Neural crest cell (in vitro differentiated cells): ENCODE results near the gene RBMS3. TPM values are rescaled to one million over a fixed set of nuclear protein-coding genes. Genes with fewer than 3 reads are reported as not detected.

ENCODE experiments used
- DNase-seq: peaks from one replicate; pipeline ENCODE4 v3.0.0; 2021; ENCODE audit warnings: low read depth, mixed read lengths, low spot score
- H3K27ac Mint-ChIP-seq: one replicate; pipeline ENCODE4 v1.8.0; 2021; ENCODE audit warnings: mild to moderate bottlenecking, mixed read lengths; ENCODE audit not compliant: unreplicated experiment
- H3K27me3 Mint-ChIP-seq: 2 replicates; pipeline ENCODE4 v1.8.0; 2021; ENCODE audit warnings: low read depth, mild to moderate bottlenecking, mixed read lengths
- H3K36me3 Mint-ChIP-seq: 2 replicates; pipeline ENCODE4 v1.8.0; 2021; ENCODE audit warnings: low read depth, mild to moderate bottlenecking, mixed read lengths
- H3K4me1 Mint-ChIP-seq: 2 replicates; pipeline ENCODE4 v1.8.0; 2021; ENCODE audit warnings: mixed read lengths
- H3K4me3 Mint-ChIP-seq: one replicate; pipeline ENCODE4 v1.8.0; 2021; ENCODE audit warnings: mild to moderate bottlenecking, mixed read lengths
- H3K9me3 Mint-ChIP-seq: 2 replicates; pipeline ENCODE4 v1.8.0; 2021; ENCODE audit warnings: mixed read lengths
- total RNA-seq: library from RNA; stranded (reverse); gene quantifications from 2 replicates; pipeline ENCODE4 v1.2.1, GENCODE V29; 2021
- TF ChIP-seq, protein P1 (sequence below): fragments of 200-600 bp; sonication (generic); conservative IDR thresholded peaks from 2 replicates; pipeline ENCODE4 v1.5.0; 2021; ENCODE audit warnings: antibody characterized with exemption, mild to moderate bottlenecking

Gene RBMS3
- total RNA-seq, 1 donor from 2014 or later = 35.4 TPM

DNA sequence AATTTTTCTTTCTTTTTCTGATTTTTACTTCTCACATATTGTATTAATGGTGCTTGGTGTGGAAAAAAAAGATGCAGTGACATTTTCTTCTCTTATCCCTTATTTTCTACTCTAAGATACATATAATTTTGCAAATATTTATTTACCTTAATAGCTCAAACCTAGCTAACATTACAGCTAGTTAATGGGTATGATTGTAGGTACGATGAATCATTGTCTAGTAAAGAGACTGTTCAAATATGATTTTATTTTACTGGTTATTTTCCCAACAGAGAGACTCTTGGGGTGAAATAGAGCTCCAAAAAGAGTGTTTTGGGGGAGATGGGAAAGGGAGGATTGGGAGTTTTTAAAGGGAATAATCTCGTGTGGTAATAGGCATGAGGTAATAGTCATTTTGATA, 206.0 kb downstream of the RBMS3 start:
- H3K4me1 Mint-ChIP-seq = no peaks in the 10 kb centered on the region
- TF ChIP-seq, protein P1, sequence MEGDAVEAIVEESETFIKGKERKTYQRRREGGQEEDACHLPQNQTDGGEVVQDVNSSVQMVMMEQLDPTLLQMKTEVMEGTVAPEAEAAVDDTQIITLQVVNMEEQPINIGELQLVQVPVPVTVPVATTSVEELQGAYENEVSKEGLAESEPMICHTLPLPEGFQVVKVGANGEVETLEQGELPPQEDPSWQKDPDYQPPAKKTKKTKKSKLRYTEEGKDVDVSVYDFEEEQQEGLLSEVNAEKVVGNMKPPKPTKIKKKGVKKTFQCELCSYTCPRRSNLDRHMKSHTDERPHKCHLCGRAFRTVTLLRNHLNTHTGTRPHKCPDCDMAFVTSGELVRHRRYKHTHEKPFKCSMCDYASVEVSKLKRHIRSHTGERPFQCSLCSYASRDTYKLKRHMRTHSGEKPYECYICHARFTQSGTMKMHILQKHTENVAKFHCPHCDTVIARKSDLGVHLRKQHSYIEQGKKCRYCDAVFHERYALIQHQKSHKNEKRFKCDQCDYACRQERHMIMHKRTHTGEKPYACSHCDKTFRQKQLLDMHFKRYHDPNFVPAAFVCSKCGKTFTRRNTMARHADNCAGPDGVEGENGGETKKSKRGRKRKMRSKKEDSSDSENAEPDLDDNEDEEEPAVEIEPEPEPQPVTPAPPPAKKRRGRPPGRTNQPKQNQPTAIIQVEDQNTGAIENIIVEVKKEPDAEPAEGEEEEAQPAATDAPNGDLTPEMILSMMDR = no peak
- peaks cover 20% of the 10 kb centered on the region for H3K36me3 Mint-ChIP-seq
- peaks cover 9% of the 10 kb centered on the region for H3K9me3 Mint-ChIP-seq
- DNase-seq = no peak
- H3K4me3 Mint-ChIP-seq = no peak overlapping the region
- H3K27ac Mint-ChIP-seq = no peak overlapping the region
- no peaks in the 10 kb centered on the region for H3K27me3 Mint-ChIP-seq

DNA sequence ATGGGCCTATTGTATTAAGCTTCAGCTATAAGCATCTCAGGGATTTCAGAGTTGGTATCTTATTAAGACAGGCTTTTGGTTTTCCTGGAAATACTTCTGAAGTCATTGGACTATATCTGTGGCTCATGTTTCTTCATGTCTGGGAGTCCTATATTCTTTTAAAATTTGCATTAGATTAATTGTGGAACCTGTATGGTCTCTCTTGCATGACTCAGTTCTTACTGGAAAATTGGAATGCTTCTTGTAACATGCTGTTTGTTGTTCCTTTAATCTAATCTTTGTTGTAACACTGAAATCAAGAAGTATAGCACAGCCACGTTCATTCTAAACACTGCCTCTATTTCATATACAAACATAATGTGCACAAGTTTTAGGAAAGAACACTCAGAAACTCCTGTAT, 208.1 kb downstream of the RBMS3 start:
- no peak for DNase-seq
- H3K27ac Mint-ChIP-seq = no peak overlapping the region
- H3K9me3 Mint-ChIP-seq = peaks cover 9% of the 10 kb centered on the region
- H3K4me1 Mint-ChIP-seq = no peaks in the 10 kb centered on the region
- TF ChIP-seq, protein P1 = no peak
- no peaks in the 10 kb centered on the region for H3K27me3 Mint-ChIP-seq
- H3K4me3 Mint-ChIP-seq = no peak overlapping the region
- peaks cover 23% of the 10 kb centered on the region for H3K36me3 Mint-ChIP-seq

DNA sequence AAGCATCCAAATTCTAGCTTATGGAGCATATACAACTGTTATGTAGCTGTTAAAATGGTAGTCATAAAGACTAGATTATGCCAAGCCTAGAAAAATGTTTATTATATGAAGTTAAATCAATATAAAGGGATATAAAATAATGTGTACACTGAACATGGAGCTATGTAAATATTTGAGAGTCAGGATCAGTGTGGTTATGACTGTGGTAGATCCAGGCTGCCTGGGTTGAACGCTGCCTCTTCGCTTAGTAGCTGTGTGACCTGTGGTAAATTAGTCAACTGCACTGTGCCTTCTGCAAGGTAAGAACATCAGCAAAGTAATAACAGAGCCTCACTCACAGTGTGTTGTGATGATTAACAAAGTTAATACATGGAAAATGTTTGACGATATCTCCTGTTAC, 212.2 kb downstream of the RBMS3 start:
- Mint-ChIP-seq H3K4me1 (peaks cover 6% of the 10 kb centered on the region), H3K36me3 (peaks cover 23% of the 10 kb centered on the region), H3K27ac (no peak overlapping the region), H3K4me3 (no peak overlapping the region), H3K27me3 (no peaks in the 10 kb centered on the region), H3K9me3 (peaks cover 9% of the 10 kb centered on the region)
- DNase-seq = no peak
- TF ChIP-seq, protein P1 = no peak

DNA sequence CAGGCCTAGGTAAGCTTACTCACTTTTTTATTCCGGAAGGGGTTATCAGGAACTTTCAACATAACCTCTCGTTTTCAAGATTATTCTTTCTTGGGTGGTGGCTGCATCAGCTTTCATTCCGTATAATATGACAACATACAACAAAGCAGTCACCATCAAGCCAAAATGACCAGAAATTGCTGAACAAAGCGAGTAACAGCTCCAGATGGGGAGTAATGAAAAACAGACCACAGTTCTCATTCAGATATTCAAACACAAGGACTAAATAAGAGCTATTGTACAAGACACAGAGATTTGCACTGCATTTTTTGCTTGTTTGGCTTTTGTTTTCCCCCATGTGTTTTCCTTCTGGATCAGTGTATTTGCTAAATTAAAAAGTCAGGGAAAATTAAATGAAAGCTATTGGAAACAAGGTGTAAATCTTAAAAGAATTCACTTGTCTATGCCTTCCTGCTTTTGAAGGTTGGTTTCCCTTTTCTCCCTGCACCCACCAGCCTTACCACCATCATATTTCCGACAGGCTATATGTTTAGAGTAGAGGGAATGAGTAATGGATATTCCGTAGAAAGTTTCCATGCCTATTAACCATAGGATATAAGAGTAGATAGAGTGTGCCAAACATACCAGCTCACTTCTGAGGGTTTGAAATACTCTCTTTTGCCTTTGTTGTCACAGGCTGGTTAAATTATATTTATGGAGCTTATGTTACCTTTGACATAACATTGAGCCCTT, 213.6 kb downstream of the RBMS3 start:
- H3K27me3 Mint-ChIP-seq = no peaks in the 10 kb centered on the region
- no peak for DNase-seq
- peaks cover 3% of the 10 kb centered on the region for H3K9me3 Mint-ChIP-seq
- TF ChIP-seq, protein P1 = no peak
- no peak overlapping the region for H3K4me3 Mint-ChIP-seq
- peaks cover 6% of the 10 kb centered on the region for H3K4me1 Mint-ChIP-seq
- H3K36me3 Mint-ChIP-seq = peaks cover 12% of the 10 kb centered on the region
- H3K27ac Mint-ChIP-seq = no peak overlapping the region

DNA sequence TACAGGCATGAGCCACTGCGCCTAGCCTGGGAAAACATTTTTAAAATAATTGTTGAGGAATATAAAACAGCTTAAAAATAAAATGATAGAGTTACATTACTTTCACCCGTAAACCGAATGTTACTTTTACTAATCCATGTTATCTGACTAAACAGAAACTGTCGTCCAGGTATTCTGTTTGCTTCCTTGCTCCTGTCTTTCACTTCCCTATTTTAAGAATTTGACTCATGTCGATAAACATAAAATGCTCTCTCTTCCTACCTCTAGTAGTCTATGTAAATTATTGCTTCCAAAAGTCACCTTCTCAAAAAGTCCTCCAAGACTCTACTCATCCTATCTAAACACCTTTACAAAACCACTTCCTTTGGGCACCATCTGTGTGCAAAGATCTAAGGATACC, 216.4 kb downstream of the RBMS3 start:
- no peak overlapping the region for H3K27ac Mint-ChIP-seq
- no peaks in the 10 kb centered on the region for H3K27me3 Mint-ChIP-seq
- H3K36me3 Mint-ChIP-seq = peaks cover 8% of the 10 kb centered on the region
- peaks cover 6% of the 10 kb centered on the region for H3K9me3 Mint-ChIP-seq
- no peak overlapping the region for H3K4me3 Mint-ChIP-seq
- TF ChIP-seq, protein P1 = no peak
- H3K4me1 Mint-ChIP-seq = peaks cover 6% of the 10 kb centered on the region
- no peak for DNase-seq
